Heart left ventricle (tissue), 16 donors: ENCODE measurements around the gene PNLIP. TPM values are rescaled to one million over a fixed set of nuclear protein-coding genes. Genes with fewer than 3 reads are reported as not detected.

Source experiments
- ATAC-seq, 4 donors: fragments of 200-7000 bp; cut with Tn5 transposase; one replicate each; pipeline ENCODE4 v1.9.1; 2020 to 2022; ENCODE audit warnings: moderate library complexity in 4 of 4, mild to moderate bottlenecking in 3 of 4, moderate number of reproducible peaks in 1 of 4
- DNase-seq, 5 donors: peaks; one replicate each; pipeline ENCODE4 v3.0.0-alpha.2; 2020
- H3K27ac ChIP-seq, 12 donors: fragments of 200-600 bp; sonication (generic) in 4 of 12; one replicate each; pipeline versions ENCODE4 v1.5.0 to v1.8.0; 2016 to 2022; ENCODE audit warnings: mild to moderate bottlenecking in 2 of 12
- H3K27me3 ChIP-seq, 9 donors: fragments of 200-600 bp; sonication (generic) in 2 of 9; one replicate each; pipeline versions ENCODE4 v1.5.1 to v1.8.0; 2016 to 2022; ENCODE audit warnings: mild to moderate bottlenecking in 3 of 9
- H3K36me3 ChIP-seq, 9 donors: fragments of 200-600 bp; sonication (generic) in 2 of 9; one replicate each; pipeline versions ENCODE4 v1.5.0 to v1.8.0; 2018 to 2022; ENCODE audit warnings: mild to moderate bottlenecking in 2 of 9
- H3K4me1 ChIP-seq, 12 donors: fragments of 200-600 bp; sonication (generic) in 4 of 12; one replicate each; pipeline versions ENCODE4 v1.5.0 to v1.8.0; 2016 to 2022; ENCODE audit warnings: mild to moderate bottlenecking in 3 of 12
- H3K4me3 ChIP-seq, 12 donors: fragments of 200-600 bp; sonication (generic) in 4 of 12; one replicate each; pipeline versions ENCODE4 v1.5.0 to v1.8.0; 2017 to 2022; ENCODE audit warnings: mild to moderate bottlenecking in 9 of 12, moderate library complexity in 4 of 12
- H3K9me3 ChIP-seq, 12 donors: fragments of 200-600 bp; sonication (generic) in 4 of 12; one replicate each; pipeline versions ENCODE4 v1.5.0 to v1.8.0; 2016 to 2022; ENCODE audit warnings: mild to moderate bottlenecking in 1 of 12
- POLR2A ChIP-seq, 2 donors: fragments of 450-650 bp; IDR thresholded peaks; one replicate each; pipeline ENCODE4 v1.6.1; 2017; ENCODE audit warnings: antibody characterized with exemption in 2 of 2, mild to moderate bottlenecking in 2 of 2, moderate library complexity in 2 of 2
- WGBS, 4 donors: extraction: QIAGEN DNeasy Blood & Tissue Kit in 2 of 4; methylation state at CpG; one replicate each; pipeline versions ENCODE4 v1.1.5 to v1.1.7; 2013 to 2018; 5-methylcytosine and 5-hydroxymethylcytosine counted together
- intact Hi-C, 10 donors: fragments of 100-400 bp; cut with DNase I; formaldehyde crosslinking; loops; one replicate each; pipeline versions ENCODE4 v1.11.1 to v1.14.2; 2022
- polyA plus RNA-seq, 2 donors: library from polyadenylated mRNA; stranded (reverse); fragments of 200-250 nt; gene quantifications; one replicate each; pipeline ENCODE4 v1.2.3, GENCODE V29; 2013
- total RNA-seq, 9 donors: library from RNA; depleted of rRNA in 2 of 9; stranded (reverse); fragments of >200 nt in 2 of 9; fragmentation: NEBNext Ultra II Directional in 3 of 9; extraction: Animal tissue kit (Norgen Biotek cat#: 25700) in 3 of 9; gene quantifications; one replicate each; pipeline versions ENCODE4 v1.1.0 to v1.2.4, GENCODE V29; 2016 to 2023
- TF ChIP-seq, protein P1 (sequence below), 12 donors: fragments of 200-600 bp; sonication (generic) in 4 of 12; IDR thresholded peaks; one replicate each; pipeline versions ENCODE4 v1.5.0 to v1.8.0; 2018 to 2022; ENCODE audit warnings: antibody characterized with exemption in 12 of 12, mild to moderate bottlenecking in 5 of 12
- donor health status: ischemic (EF 13 %, LVEDD 7.1; RV severe dilation, severe dysfunction).
- donor health status: healthy with polysubstance abuse.
- donor health status: DM: no; HTN: yes; CAD: no.
- donor health status: DM: no; HTN: no; CAD: no.
- donor health status: ischemic (EF 25% LVEDD 6.9; RV normal size, moderate dysfunction).
- donor health status: ischemic (EF 25% LVEDD 5.7; RV mildly dilated, moderate dysfunction).
- donor health status: healthy.
- donor health status: DM: yes; HTN: yes; CAD: no.
- donor health status: ischemic (EF 35%, LVEDD 5.7; RV mildly dilated, moderate dysfunction).
- donor health status: nonischemic (EF 11% LVEDD 7.7; RV severe dilation, severe dysfunction).
- donor health status: DM: yes; HTN: yes; CAD: no.
- donor health status: PGD.
- donor health status: ischemic (EF 29% LVEDD 5.4; RV normal size, mild dysfunction).
- donor health status: nonischemic (EF 23%, LVEDD 6.1; RV moderate dilation, normal function).

The PNLIP gene
- total and polyA plus RNA-seq, 11 donors = 0.07 to 2.3 (median 1.7) TPM; not detected in 5

DNA sequence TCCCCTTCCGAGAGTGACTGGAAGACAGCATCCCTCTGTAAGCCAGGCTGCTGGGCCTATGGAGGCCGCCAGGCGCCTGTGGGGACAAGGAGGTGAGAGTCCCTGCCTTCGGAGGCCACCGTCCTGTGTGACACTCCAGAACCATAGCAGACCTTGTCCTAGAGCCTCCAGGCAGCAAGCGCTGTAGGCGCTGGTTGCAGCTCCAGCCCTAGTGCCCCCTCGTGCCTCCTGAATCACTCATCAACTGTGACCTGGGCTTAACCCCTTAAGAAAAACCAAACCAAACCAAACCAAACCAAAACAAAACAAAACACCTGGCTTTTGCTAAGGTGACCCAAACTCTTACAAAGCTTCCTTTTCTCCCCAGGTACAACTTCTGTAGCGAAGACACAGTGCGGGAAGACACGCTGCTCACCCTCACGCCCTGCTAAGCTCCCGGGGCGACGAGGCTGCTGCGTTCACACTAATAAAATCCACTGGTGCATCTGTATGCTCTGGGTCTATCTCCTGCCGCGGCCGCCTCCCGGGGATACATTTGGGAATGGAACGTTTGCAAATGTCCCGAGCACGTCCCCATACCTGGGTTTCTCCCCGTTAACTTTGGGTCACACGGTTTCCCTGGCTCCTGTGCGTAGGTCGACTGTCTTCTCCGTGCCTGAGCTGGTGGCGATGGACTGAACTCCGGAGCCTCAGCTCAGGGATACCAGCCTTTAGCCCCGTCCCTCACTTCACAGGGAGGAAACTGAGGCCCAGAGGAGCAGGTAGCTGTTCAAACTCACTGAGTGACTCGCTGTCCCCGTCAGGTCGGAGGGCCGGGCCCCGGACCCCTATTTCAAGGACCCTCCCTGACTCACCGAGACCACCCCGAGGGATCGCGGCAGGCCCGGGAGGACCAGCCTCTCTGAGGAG is 63.2 kb downstream of the PNLIP start:
- intact Hi-C loops = no loop called here
- TF ChIP-seq, protein P1, sequence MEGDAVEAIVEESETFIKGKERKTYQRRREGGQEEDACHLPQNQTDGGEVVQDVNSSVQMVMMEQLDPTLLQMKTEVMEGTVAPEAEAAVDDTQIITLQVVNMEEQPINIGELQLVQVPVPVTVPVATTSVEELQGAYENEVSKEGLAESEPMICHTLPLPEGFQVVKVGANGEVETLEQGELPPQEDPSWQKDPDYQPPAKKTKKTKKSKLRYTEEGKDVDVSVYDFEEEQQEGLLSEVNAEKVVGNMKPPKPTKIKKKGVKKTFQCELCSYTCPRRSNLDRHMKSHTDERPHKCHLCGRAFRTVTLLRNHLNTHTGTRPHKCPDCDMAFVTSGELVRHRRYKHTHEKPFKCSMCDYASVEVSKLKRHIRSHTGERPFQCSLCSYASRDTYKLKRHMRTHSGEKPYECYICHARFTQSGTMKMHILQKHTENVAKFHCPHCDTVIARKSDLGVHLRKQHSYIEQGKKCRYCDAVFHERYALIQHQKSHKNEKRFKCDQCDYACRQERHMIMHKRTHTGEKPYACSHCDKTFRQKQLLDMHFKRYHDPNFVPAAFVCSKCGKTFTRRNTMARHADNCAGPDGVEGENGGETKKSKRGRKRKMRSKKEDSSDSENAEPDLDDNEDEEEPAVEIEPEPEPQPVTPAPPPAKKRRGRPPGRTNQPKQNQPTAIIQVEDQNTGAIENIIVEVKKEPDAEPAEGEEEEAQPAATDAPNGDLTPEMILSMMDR (IDR thresholded peaks at IDR 0.05) = no peak
- TF ChIP-seq POLR2A (IDR thresholded peaks at IDR 0.05) = no peak
- Histone ChIP-seq H3K9me3 (peaks cover 0 to 3% (median 0%) of the 10 kb centered on the region in 12 donors), H3K4me3 (peak overlapping the region in 10 of 12 donors; percentile 11 to 41 (median 34)), H3K27me3 (peaks cover 0 to 22% (median 4%) of the 10 kb centered on the region in 9 donors), H3K4me1 (peaks cover 0 to 7% (median 0%) of the 10 kb centered on the region in 12 donors), H3K27ac (no peak overlapping the region), H3K36me3 (no peaks in the 10 kb centered on the region)
- no peak for DNase-seq
- WGBS, 4 donors = 28 to 50% (median 39%) methylated on average over 28 to 41 of the region's 41 CpGs
- peak in 1 of 4 donors; percentile 34 for ATAC-seq

DNA sequence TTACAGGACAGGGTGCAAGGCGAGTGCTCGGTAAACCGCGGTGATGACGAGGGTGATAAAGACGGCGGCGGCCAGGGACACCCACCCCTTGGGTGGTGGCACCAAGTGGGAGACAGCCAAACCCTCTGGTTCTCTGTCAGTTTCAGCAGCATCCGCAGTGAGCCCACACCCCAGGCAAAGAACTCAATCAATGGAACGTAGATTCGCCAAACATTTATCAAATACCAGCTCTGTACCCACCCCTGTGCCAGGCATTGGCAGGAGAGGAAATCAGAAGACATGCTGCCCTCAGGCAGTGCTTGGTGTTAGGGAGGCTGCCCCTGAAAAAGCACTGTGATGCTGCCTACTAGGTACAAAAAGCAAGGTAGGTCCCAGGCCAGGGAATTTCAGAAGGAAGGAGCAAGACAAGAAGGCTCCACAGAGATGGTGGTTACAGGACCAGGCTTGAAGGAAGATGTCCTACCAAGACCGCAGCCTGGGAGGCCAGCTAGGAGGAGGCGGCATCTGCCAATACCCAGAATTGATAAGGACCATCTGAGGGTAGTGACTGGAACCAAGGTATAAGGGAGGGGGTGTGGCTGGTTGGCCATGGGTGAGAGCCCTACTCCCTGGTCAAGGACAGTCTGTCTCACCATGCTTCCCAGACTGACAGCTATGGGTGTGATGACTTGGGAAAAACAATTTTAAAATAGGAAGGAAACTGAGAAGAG is 64.9 kb downstream of the PNLIP start:
- Histone ChIP-seq H3K4me3 (no peak overlapping the region), H3K9me3 (peaks cover 0 to 3% (median 0%) of the 10 kb centered on the region in 12 donors), H3K27me3 (peaks cover 0 to 22% (median 4%) of the 10 kb centered on the region in 9 donors), H3K4me1 (peaks cover 0 to 7% (median 0%) of the 10 kb centered on the region in 12 donors), H3K36me3 (no peaks in the 10 kb centered on the region), H3K27ac (no peak overlapping the region)
- 95 to 98% (median 96%) methylated on average over 13 of the region's 13 CpGs for WGBS, 4 donors
- ATAC-seq = no peak
- intact Hi-C loops = no loop called here
- TF ChIP-seq, protein P1 (IDR thresholded peaks at IDR 0.05) = no peak
- no peak for TF ChIP-seq POLR2A (IDR thresholded peaks at IDR 0.05)
- DNase-seq = no peak

DNA sequence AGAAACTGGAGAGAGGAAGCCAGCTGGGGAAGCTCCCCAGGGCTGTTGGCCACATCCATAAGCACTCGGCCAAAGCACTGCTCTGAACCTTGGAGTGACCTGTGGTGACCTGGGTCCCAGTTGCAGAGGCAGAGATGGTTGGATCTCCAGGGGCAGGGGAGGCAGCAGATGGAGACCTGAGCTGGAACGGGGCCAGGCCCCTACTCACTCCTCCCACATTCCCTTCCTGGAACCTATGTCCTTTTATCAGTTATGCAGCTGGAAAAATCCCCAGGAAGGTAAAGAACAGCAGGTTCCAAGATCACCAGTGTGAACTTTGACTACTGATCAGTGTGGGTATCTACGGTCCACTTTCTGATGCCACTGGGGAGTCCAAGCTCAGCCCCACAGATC is 65.4 kb downstream of the PNLIP start:
- ATAC-seq (no peak), DNase-seq (no peak)
- no peak overlapping the region for H3K27ac ChIP-seq
- WGBS, 4 donors = 60 to 70% (median 61%) methylated on average over 2 to 3 of the region's 3 CpGs
- H3K36me3 ChIP-seq = no peaks in the 10 kb centered on the region
- TF ChIP-seq, protein P1 (IDR thresholded peaks at IDR 0.05) = no peak
- no peak overlapping the region for H3K4me3 ChIP-seq
- H3K9me3 ChIP-seq = peaks cover 0 to 3% (median 0%) of the 10 kb centered on the region in 12 donors
- peaks cover 0 to 7% (median 0%) of the 10 kb centered on the region in 12 donors for H3K4me1 ChIP-seq
- H3K27me3 ChIP-seq = peaks cover 0 to 22% (median 4%) of the 10 kb centered on the region in 9 donors
- intact Hi-C loops = no loop called here
